Hematopoietic multipotent progenitor cell treated with erythropoietin and hydrocortisone succinate and interleukin-3 and kit ligand, for 15 days (in vitro differentiated cells): Measurements from ENCODE around the gene CLSTN1.

Source experiments
- DNase-seq: peaks from one replicate; pipeline ENCODE4 v3.0.0-alpha.2; 2015; ENCODE audit warnings: low spot score

Gene CLSTN1

DNA sequence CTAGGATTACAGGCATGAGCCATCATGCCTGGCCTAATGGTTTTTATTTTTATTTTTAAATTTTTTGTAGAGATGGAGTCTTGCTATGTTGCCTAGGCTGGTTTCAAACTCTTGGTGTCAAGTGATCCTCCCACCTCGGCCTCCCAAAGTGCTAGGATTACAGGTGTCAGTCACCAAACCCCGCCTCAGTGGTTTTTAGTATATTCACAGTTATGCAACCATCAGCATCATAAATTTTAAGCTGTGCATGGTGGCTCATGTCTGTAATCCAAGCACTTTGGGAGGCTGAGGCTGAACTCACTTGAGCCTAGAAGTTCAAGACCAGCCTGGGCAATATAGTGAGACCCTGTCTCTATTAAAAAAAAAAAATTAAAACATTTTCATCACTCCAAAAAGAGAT, 143.7 kb downstream of the CLSTN1 start:
- DNase-seq: no peak
